ENCODE results near the gene UAP1.

Gene UAP1

GRCh38 chr1:162616848-162617247 lies 55.3 kb downstream of the UAP1 start:
- no peak for DNase-seq (ENCODE audit: low spot score)

DNA sequence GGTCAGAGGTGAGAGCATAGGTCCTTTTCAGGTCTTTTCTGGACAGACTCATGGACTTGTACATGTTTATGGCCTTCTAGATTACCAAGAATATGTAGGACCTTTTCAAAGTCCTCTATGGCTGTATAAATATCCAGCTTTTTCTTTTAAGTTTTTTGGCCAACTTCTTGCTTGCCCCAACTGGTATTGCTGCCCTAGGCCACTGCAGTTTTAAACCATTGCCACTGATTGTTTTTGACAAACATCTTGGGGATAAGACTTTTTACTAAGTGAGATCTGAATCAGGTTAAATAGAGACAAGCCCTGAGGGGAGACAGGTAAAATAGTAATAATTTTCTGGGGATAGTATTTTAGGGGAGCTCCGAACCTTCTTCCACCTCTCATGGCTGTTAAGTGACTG lies 56.0 kb downstream of the UAP1 start:
- no peak for DNase-seq (ENCODE audit: low spot score)

GRCh38 chr1:162619076-162619475 lies 57.6 kb downstream of the UAP1 start:
- no peak for DNase-seq (ENCODE audit: low spot score)

GRCh38 chr1:162621256-162621655 lies 59.7 kb downstream of the UAP1 start:
- DNase-seq (ENCODE audit: low spot score), result no peak

- no peak for DNase-seq (ENCODE audit: low spot score)
Measured at GRCh38 chr1:162625679-162626078, 64.2 kb downstream of the UAP1 start.

- DNase-seq (ENCODE audit: low spot score), result no peak
Measured at GRCh38 chr1:162626094-162626493, 64.6 kb downstream of the UAP1 start.

DNA sequence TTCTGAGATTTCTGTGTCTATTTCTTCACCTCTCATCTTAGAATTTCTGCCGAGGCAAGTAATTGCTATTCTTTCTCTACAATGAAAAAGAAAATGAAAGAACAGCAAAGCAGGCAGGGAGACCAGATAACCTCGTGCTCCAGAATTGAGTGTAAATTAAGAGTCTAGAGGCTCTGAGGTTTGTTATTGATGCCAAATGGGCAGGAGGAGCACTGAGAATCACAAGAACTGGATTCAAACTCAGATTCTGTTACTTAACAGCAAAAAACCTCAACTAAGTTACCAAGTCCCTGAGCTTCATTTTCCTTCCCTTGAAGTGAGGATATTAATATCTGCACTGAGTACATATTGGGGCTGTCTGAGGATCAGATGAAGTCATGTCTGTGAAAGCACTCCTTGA lies 65.2 kb downstream of the UAP1 start:
- no peak for DNase-seq (ENCODE audit: low spot score)

GRCh38 chr1:162627662-162628296 lies 66.3 kb downstream of the UAP1 start:
- peak; percentile 26 for DNase-seq (ENCODE audit: low spot score)

GRCh38 chr1:162629077-162629627 lies 67.6 kb downstream of the UAP1 start:
- DNase-seq (ENCODE audit: low spot score), result no peak

DNA sequence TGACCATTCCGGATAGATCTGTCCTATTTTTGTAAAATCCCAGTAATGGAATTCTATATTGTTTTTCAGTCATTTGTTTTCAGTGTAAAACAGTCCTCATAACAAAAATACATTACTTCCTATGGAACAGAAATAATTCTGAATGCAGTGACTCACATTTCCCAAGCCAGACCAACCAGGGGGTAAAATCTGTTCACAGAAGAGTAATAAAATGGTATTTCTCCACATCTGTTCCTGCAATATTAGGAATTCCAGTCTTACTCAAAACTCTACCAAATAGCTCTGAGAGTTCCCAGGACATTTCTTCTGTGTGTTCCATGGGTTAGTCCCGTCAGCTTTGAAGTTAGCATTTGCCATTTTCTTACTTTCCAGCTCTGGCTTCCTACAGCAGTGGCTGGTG lies 68.1 kb downstream of the UAP1 start:
- no peak for DNase-seq (ENCODE audit: low spot score)

DNA sequence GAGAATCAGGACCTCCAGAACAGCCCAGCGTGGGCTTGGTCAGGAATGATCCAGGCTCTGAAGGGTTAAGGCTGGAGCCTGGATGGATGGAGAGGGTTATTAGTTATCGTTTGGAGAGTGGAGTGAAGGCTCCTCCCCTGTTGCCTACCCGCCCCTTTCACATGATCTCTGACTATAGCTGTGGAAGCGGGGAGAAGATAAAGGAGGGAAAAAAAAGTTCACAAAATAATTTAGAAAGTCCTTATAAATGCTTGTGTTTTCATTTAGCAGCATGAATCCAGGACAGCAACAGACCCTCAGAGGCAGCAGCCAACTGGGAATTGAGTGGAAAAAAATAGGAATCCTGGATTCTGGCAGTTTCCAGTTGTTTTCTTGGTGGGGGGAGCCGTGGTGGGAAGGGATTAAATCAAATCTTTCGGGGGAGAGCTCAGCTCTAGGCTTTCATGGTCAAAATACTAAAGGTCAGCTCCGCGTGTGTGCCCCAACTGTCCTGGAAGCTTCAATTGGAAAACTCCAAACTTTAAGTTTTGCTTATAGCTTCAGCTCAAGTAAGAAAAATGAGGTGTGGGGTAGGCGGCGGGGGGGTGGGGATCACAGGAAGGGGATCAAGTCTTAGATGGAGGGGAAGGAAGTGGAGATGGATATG lies 70.1 kb downstream of the UAP1 start:
- no peak for DNase-seq (ENCODE audit: low spot score)

DNA sequence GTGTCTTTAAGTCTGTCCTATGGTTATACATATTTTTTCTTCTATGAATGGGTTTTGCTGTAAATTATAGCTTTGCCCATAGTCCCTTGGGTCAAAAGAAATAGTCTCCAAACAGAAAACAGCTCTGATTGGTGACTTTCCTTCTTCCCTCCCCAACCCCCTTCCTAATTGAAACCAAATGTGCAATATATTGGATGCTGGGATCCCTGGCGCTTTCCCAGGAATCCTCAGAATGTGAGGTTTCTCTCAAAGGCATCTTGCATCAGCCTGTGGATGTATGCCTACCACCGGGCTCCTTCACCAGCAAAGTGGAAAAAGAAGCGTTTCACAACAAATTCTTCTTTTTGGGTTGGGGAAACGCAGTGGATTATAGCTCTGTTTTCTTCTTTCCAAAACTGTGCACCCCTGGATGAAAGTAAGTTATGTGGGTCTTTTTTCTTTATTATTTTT lies 70.7 kb downstream of the UAP1 start, which contains the start of gene DDR2:
Gene DDR2 (plus strand): TSS at position 248 of the 450 bp plus-strand sequence. CDS start 86,600 bp downstream, outside the sequence.
- no peak for DNase-seq (ENCODE audit: low spot score)

DNA sequence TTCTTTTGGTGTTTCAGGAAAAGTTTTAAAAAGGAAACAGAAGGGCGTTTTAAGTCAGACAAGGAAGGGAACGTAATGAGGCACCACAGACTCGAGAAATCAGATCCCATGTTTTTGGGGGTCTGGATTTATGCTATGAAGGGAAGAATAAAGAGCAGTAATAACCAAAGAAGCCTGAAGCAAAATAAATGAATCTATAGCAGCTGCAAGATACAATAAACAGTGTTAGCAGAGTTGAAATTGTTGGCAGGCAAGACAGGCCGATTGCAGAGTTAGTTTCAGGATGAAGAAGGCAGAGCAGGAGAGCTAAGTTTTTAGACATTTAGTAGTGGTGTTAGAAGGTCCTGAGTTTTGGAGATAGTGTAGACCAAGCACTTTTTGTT lies 71.2 kb downstream of the UAP1 start:
- DNase-seq (ENCODE audit: low spot score), result no peak

DNA sequence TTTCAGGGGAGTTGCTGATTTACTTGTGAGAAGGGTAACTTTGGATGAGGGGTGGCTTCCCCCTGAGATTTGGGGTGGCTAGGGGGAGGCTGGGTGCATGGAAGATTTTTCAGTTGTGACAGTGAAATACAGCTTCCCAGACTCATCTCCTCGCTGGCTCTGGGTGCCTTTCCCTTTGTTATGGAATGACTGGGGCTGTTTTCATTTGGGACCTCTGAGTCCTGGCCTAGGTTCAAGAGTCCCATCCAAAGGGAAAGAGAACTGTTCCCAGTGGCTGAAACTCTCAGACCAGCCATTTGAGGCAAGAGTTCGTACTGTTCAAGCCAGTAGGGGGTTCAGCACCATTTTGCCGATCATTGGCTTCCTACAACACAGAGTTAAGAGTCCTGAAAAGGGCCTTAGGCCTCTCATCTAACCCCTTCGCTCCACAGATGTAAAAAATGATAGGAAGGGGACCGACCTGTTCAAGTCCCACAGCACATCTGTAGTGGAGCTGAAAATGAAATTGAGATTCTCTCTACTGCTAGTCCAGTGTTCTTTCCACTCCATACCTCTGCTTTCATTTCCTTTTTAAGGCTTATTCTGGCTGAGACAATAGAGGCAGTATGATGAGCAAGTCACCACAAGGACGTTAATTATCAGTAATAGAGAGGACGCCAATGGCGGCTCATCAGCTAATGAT lies 71.7 kb downstream of the UAP1 start:
- DNase-seq (ENCODE audit: low spot score), result no peak

DNA sequence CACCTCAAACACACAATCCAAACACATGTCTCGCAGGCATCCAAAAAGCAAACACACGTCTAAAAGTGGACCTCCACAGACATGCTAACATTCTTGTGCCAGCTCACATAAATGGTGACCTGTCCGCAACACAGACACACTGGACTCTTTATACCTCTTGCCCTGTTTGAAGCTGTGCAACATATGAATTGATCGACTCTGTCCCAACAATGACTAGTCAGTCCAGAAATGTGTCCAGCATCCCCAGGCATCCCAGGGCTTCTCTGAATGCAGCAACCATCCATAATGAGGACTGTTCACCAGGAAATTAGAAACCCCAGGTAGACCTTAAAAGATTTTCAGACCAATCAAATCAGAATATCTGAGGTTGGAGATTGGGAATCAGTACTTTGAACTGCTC lies 73.9 kb downstream of the UAP1 start:
- no peak for DNase-seq (ENCODE audit: low spot score)

GRCh38 chr1:162639718-162640117 lies 78.2 kb downstream of the UAP1 start:
- DNase-seq (ENCODE audit: low spot score), result no peak

- no peak for DNase-seq (ENCODE audit: low spot score)
Measured at GRCh38 chr1:162641114-162641513, 79.6 kb downstream of the UAP1 start.

DNA sequence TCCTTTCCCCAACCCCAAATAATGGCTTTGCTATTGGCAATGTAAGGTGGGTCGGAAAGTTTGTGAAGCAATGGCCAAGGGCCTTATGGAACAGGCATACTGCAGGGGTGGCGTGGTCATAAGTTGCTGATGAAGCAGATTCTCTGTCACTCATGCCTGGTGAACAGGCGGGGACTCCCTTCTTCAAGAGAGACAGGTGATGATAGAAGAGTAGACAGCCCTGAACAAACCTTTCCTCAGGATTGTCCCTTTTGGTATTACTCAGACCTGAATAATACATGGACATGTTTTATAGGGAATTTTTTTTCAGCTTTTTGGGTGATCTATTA lies 83.4 kb downstream of the UAP1 start:
- DNase-seq (ENCODE audit: low spot score), result no peak

GRCh38 chr1:162645666-162646065 lies 84.1 kb downstream of the UAP1 start:
- no peak for DNase-seq (ENCODE audit: low spot score)

DNA sequence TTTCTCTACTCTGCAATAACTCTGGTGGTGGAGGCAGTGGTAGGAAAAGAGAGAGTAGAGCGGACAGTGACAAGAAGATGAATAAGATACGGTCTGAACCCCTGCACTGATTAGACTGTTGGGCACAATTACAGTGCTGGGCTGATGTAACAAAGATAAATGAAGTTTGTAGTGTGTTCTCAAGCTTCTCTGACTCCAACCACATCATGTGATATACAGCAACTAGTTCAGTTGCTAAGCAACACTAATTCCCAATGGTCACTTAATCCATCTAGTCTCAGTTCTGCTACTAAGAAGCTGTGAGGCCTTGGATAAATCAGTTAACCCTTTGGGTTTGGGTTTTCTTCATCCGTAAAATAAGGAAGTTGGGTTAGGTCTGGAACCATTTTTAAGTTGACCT lies 88.1 kb downstream of the UAP1 start:
- DNase-seq (ENCODE audit: low spot score), result no peak

All from LoVo (cell line).